CD4-positive, CD25-positive, alpha-beta regulatory T cell (primary cell): ENCODE measurements around the gene TMEM178B. TPM values are rescaled to one million over a fixed set of nuclear protein-coding genes. Genes with fewer than 3 reads are reported as not detected.
"Not testable (repeated sequence)": the region's sequence is repeated elsewhere in the genome, so short reads cannot be mapped to it uniquely, and the experiment has no call there.

ENCODE experiments used
- ATAC-seq, 2 donors: fragments of 150-1000 bp; cut with Tn5 transposase; one replicate each; pipeline ENCODE4 v1.10.0; 2021; ENCODE audit warnings: low read depth in 2 of 2, moderate number of reproducible peaks in 2 of 2, moderate library complexity in 1 of 2
- DNase-seq, 3 donors: peaks; one replicate each; pipeline versions ENCODE4 v3.0.0 to v3.0.0-alpha.2; 2012 to 2022; ENCODE audit warnings: mixed read lengths in 1 of 3
- H3K27ac ChIP-seq: one replicate; pipeline ENCODE4 v1.7.0; 2013; ENCODE audit warnings: mild to moderate bottlenecking, low read length; ENCODE audit not compliant: insufficient read depth, poor library complexity, severe bottlenecking
- H3K27me3 ChIP-seq: one replicate; pipeline ENCODE4 v1.7.0; 2013; ENCODE audit warnings: low read length; ENCODE audit not compliant: control insufficient read depth, insufficient read depth
- H3K36me3 ChIP-seq: one replicate; pipeline ENCODE4 v1.7.0; 2013; ENCODE audit warnings: mild to moderate bottlenecking, low read length, moderate library complexity; ENCODE audit not compliant: control insufficient read depth, insufficient read depth
- H3K4me1 ChIP-seq: 2 replicates; pipeline ENCODE4 v1.7.0; 2013; ENCODE audit warnings: mild to moderate bottlenecking, low read length; ENCODE audit not compliant: insufficient read depth, control insufficient read depth, poor library complexity, severe bottlenecking
- H3K4me3 ChIP-seq: one replicate; pipeline ENCODE4 v1.7.0; 2013; ENCODE audit warnings: low read depth, mild to moderate bottlenecking, low read length, moderate library complexity
- H3K9me3 ChIP-seq, 2 experiments: 1 replicate in 1 of 2; 2 replicates in 1 of 2; pipeline ENCODE4 v1.7.0; 2013; ENCODE audit warnings: low read length in 2 of 2, mild to moderate bottlenecking in 1 of 2, moderate library complexity in 1 of 2; ENCODE audit not compliant: control insufficient read depth in 2 of 2
- H3K27ac Mint-ChIP-seq, 3 donors: one replicate each; pipeline ENCODE4 v1.8.0; 2020 to 2022; ENCODE audit warnings: mild to moderate bottlenecking in 3 of 3, mixed read lengths in 3 of 3, moderate library complexity in 2 of 3
- H3K27me3 Mint-ChIP-seq: one replicate; pipeline ENCODE4 v1.8.0; 2022; ENCODE audit warnings: mild to moderate bottlenecking, mixed read lengths
- H3K36me3 Mint-ChIP-seq: one replicate; pipeline ENCODE4 v1.8.0; 2020; ENCODE audit warnings: mixed read lengths
- H3K4me1 Mint-ChIP-seq, 4 donors: one replicate each; pipeline ENCODE4 v1.8.0; 2020 to 2022; ENCODE audit warnings: mixed read lengths in 4 of 4, mild to moderate bottlenecking in 1 of 4
- H3K4me3 Mint-ChIP-seq, 4 donors: one replicate each; pipeline ENCODE4 v1.8.0; 2020 to 2022; ENCODE audit warnings: mild to moderate bottlenecking in 4 of 4, mixed read lengths in 4 of 4, moderate library complexity in 3 of 4
- H3K9me3 Mint-ChIP-seq, 7 donors: one replicate each; pipeline ENCODE4 v1.8.0; 2020 to 2022; ENCODE audit warnings: mixed read lengths in 7 of 7, mild to moderate bottlenecking in 3 of 7, moderate library complexity in 2 of 7
- polyA plus RNA-seq, 4 donors: library from polyadenylated mRNA; unstranded; fragments of 300-500 nt; fragmentation: Illumina TruSeq; gene quantifications; one replicate each; pipeline ENCODE4 v1.2.3, GENCODE V29; 2021
- total RNA-seq: library from RNA; stranded (reverse); gene quantifications from one replicate; pipeline ENCODE4 v1.2.3, GENCODE V29; 2022

The TMEM178B gene
- total and polyA plus RNA-seq, 5 donors from 2014 or later: 0.10 TPM; not detected in 4

GRCh38 chr7:141161550-141162535 is 88.0 kb downstream of the TMEM178B start:
- Mint-ChIP-seq H3K4me3 (no peak overlapping the region), H3K27me3 (no peaks in the 10 kb centered on the region), H3K9me3 (peaks cover 0 to 3% (median 0%) of the 10 kb centered on the region in 7 donors), H3K36me3 (no peaks in the 10 kb centered on the region), H3K27ac (no peak overlapping the region), H3K4me1 (no peaks in the 10 kb centered on the region)
- Histone ChIP-seq H3K4me3 (no peak overlapping the region), H3K27ac (no peak overlapping the region), H3K27me3 (no peaks in the 10 kb centered on the region), H3K9me3 (no peaks in the 10 kb centered on the region), H3K36me3 (no peaks in the 10 kb centered on the region), H3K4me1 (no peaks in the 10 kb centered on the region)
- DNase-seq (no peak), ATAC-seq (no peak)

GRCh38 chr7:141165521-141165920 is 91.7 kb downstream of the TMEM178B start:
- no peaks in the 10 kb centered on the region for H3K36me3 Mint-ChIP-seq
- no peak for ATAC-seq
- no peaks in the 10 kb centered on the region for H3K27me3 ChIP-seq

GRCh38 chr7:141166926-141167325 is 93.1 kb downstream of the TMEM178B start:
- Histone ChIP-seq H3K36me3 (no peaks in the 10 kb centered on the region), H3K4me1 (no peaks in the 10 kb centered on the region), H3K4me3 (no peak overlapping the region), H3K27ac (no peak overlapping the region), H3K9me3 (no peaks in the 10 kb centered on the region), H3K27me3 (no peaks in the 10 kb centered on the region)
- peaks cover 17% of the 10 kb centered on the region for H3K27me3 Mint-ChIP-seq
- peaks cover 0 to 6% (median 0%) of the 10 kb centered on the region in 7 donors for H3K9me3 Mint-ChIP-seq
- no peak overlapping the region for H3K27ac Mint-ChIP-seq
- H3K4me3 Mint-ChIP-seq: no peak overlapping the region
- DNase-seq (no peak), ATAC-seq (no peak)
- H3K4me1 Mint-ChIP-seq: no peaks in the 10 kb centered on the region
- no peaks in the 10 kb centered on the region for H3K36me3 Mint-ChIP-seq

More at GRCh38 chr7:141165521-141165920, 91.7 kb downstream of the TMEM178B start:
- Histone ChIP-seq H3K4me1 (no peaks in the 10 kb centered on the region), H3K27ac (no peak overlapping the region), H3K4me3 (no peak overlapping the region), H3K9me3 (no peaks in the 10 kb centered on the region), H3K36me3 (no peaks in the 10 kb centered on the region)
- Mint-ChIP-seq H3K9me3 (peaks cover 0 to 6% (median 0%) of the 10 kb centered on the region in 7 donors), H3K4me3 (no peak overlapping the region), H3K27ac (peak overlapping the region in 1 of 3 donors; percentile 15), H3K4me1 (no peaks in the 10 kb centered on the region), H3K27me3 (peaks cover 17% of the 10 kb centered on the region)
- DNase-seq: no peak

GRCh38 chr7:141167381-141167964 is 93.6 kb downstream of the TMEM178B start:
- no peaks in the 10 kb centered on the region for H3K9me3 ChIP-seq
- no peak for DNase-seq
- no peak overlapping the region for H3K27ac ChIP-seq
- H3K27me3 ChIP-seq: no peaks in the 10 kb centered on the region
- H3K9me3 Mint-ChIP-seq: peaks cover 0 to 6% (median 0%) of the 10 kb centered on the region in 7 donors
- no peak overlapping the region for H3K27ac Mint-ChIP-seq
- H3K4me3 ChIP-seq: no peak overlapping the region
- H3K4me1 ChIP-seq: no peaks in the 10 kb centered on the region
- H3K27me3 Mint-ChIP-seq: peaks cover 21% of the 10 kb centered on the region
- ATAC-seq: no peak
- no peaks in the 10 kb centered on the region for H3K36me3 Mint-ChIP-seq
- no peaks in the 10 kb centered on the region for H3K36me3 ChIP-seq
- H3K4me1 Mint-ChIP-seq: no peaks in the 10 kb centered on the region
- no peak overlapping the region for H3K4me3 Mint-ChIP-seq

GRCh38 chr7:141169157-141169556 is 95.3 kb downstream of the TMEM178B start:
- not testable (repeated sequence) for H3K9me3 Mint-ChIP-seq, H3K27ac ChIP-seq, DNase-seq, H3K36me3 Mint-ChIP-seq, H3K4me1 Mint-ChIP-seq, ATAC-seq, H3K4me1 ChIP-seq, H3K27me3 ChIP-seq, H3K4me3 Mint-ChIP-seq, H3K36me3 ChIP-seq, H3K4me3 ChIP-seq, H3K9me3 ChIP-seq, H3K27ac Mint-ChIP-seq
- peaks cover 21% of the 10 kb centered on the region for H3K27me3 Mint-ChIP-seq

- H3K27me3 Mint-ChIP-seq, H3K36me3 ChIP-seq, H3K4me3 ChIP-seq, H3K9me3 ChIP-seq, H3K27ac Mint-ChIP-seq, H3K27ac ChIP-seq, H3K27me3 ChIP-seq, H3K4me1 Mint-ChIP-seq, H3K4me1 ChIP-seq, DNase-seq, H3K36me3 Mint-ChIP-seq, ATAC-seq, H3K4me3 Mint-ChIP-seq: not testable (repeated sequence)
- H3K9me3 Mint-ChIP-seq: peaks cover 0 to 10% (median 1%) of the 10 kb centered on the region in 7 donors
Measured at GRCh38 chr7:141175728-141176127, 101.9 kb downstream of the TMEM178B start.

- H3K36me3 Mint-ChIP-seq, H3K4me1 ChIP-seq, H3K9me3 ChIP-seq, H3K27me3 Mint-ChIP-seq, H3K36me3 ChIP-seq, H3K27ac Mint-ChIP-seq, ATAC-seq, DNase-seq, H3K4me1 Mint-ChIP-seq, H3K4me3 Mint-ChIP-seq, H3K27ac ChIP-seq, H3K4me3 ChIP-seq, H3K27me3 ChIP-seq: not testable (repeated sequence)
- H3K9me3 Mint-ChIP-seq: peaks cover 0 to 10% (median 1%) of the 10 kb centered on the region in 7 donors
Measured at GRCh38 chr7:141177120-141177519, 103.3 kb downstream of the TMEM178B start.
